ENCODE results near the gene OR5B21. TPM values are rescaled to one million over a fixed set of nuclear protein-coding genes. Genes with fewer than 3 reads are reported as not detected.
A peak's percentile ranks its signal among the peaks of the same experiment; 100 is the strongest.

OR5B21 gene
- total and polyA plus RNA-seq, 10 of the 15 experiments (the other 5 are each of a cell fraction or from before 2014, with no cell fraction given) = 0.22 to 0.41 (median 0.22) TPM; not detected in 7

- Histone ChIP-seq H3K27ac (ENCODE audit: control insufficient read depth, insufficient read depth) (no peak overlapping the region), H3K4me2 (ENCODE audit: control insufficient read depth, insufficient read depth) (peak overlapping the region; percentile 65; the same call in 1 of the 2 replicates), H3K27me3 (replicated peaks in 1 of 2; ENCODE audit: control insufficient read depth in 2 of 2, insufficient read depth in 2 of 2, low read length in 1 of 2) (no peaks in the 10 kb centered on the region), H3K79me2 (ENCODE audit: control insufficient read depth, insufficient read depth, low read length) (no peaks in the 10 kb centered on the region), H3K4me3 (no peak overlapping the region), H3K36me3 (ENCODE audit: control insufficient read depth in 2 of 2, insufficient read depth in 2 of 2, low read length in 1 of 2) (no peaks in the 10 kb centered on the region), H3K4me1 (ENCODE audit: control insufficient read depth, insufficient read depth, low read length) (peaks cover 6% of the 10 kb centered on the region; the same call in 1 of the 2 replicates), H3K9me3 (replicated peaks; ENCODE audit: control insufficient read depth, insufficient read depth, low read length) (no peaks in the 10 kb centered on the region), H4K20me1 (ENCODE audit: control insufficient read depth, insufficient read depth) (no peaks in the 10 kb centered on the region), H2AFZ (ENCODE audit: control insufficient read depth, low read depth, low read length) (no peak overlapping the region), H3K9ac (ENCODE audit: control insufficient read depth, insufficient read depth, low read length) (no peak overlapping the region)
- no peak for DNase-seq (ENCODE audit: low read depth, low spot score)
- WGBS (ENCODE audit: insufficient coverage, insufficient replicate concordance, low lambda C conversion rate, missing lambda C conversion rate) = 100% methylated on average over 4 of the region's 4 CpGs
- intact Hi-C loops (cut with micrococcal nuclease; ENCODE audit: unreplicated experiment) (loop anchor here (2.0 to 10.0 kb wide), 2 partner anchors 17 to 1163 kb away; no protein-coding TSS in a partner anchor), in situ Hi-C loops (cut with MboI) (loop anchor here (25.0 kb wide), 2 partner anchors 695 to 1170 kb away; partner anchors contain the start of genes P2RX3 and SSRP1)
- ChIA-PET POLR2A (interaction anchor here (0.8 kb wide), 1 partner anchor 8 kb away, joined by 3 read pairs; no protein-coding TSS in a partner anchor), SMC1A (ENCODE audit: uncharacterized antibody, unreplicated experiment) (interaction anchor here (1.5 to 8.8 kb wide), 3 partner anchors 11 to 70 kb away, joined by 4 to 98 read pairs (median 92); no protein-coding TSS in a partner anchor), CTCF (interaction anchor here (4.5 to 11.7 kb wide), 2 partner anchors 12 to 17 kb away, joined by 35 to 88 read pairs; no protein-coding TSS in a partner anchor), RAD21 (ENCODE audit: unreplicated experiment) (interaction anchor here (2.1 to 4.2 kb wide), 2 partner anchors 13 to 17 kb away, joined by 13 to 41 read pairs; no protein-coding TSS in a partner anchor)
- TF ChIP-seq BHLHE40 (IDR thresholded peaks at IDR 0.05; ENCODE audit: borderline replicate concordance in 1 of 2, low read depth in 2 of 2, low read length in 1 of 2) (no peak), NFXL1 (IDR thresholded peaks at IDR 0.05; ENCODE audit: borderline replicate concordance) (no peak), NBN (IDR thresholded peaks at IDR 0.05) (no peak), SP1 (IDR thresholded peaks at IDR 0.05; ENCODE audit: low read depth, low read length) (no peak), NR2C1 (IDR thresholded peaks at IDR 0.05) (no peak), HDAC6 (IDR thresholded peaks at IDR 0.05; ENCODE audit: unreplicated experiment) (no peak), BCL11A (IDR thresholded peaks at IDR 0.05; ENCODE audit: low read depth, low read length) (no peak), KLF5 (IDR thresholded peaks at IDR 0.05; ENCODE audit: partially characterized antibody) (no peak), NFIC (IDR thresholded peaks at IDR 0.05; ENCODE audit: low read depth, low read length) (no peak), IKZF1 (conservative IDR thresholded peaks at IDR 0.05) (peak; percentile 36; the same call in 1 of the 2 replicates), KDM1A (IDR thresholded peaks at IDR 0.05; ENCODE audit: borderline replicate concordance) (no peak), RELB (IDR thresholded peaks at IDR 0.05; ENCODE audit: low read depth) (no peak), SRF (IDR thresholded peaks at IDR 0.05; ENCODE audit: low read depth in 2 of 2, low read length in 2 of 2) (no peak), ZNF384 (IDR thresholded peaks at IDR 0.05; ENCODE audit: borderline replicate concordance, low read depth, low read length) (no peak), SMAD1 (IDR thresholded peaks at IDR 0.05; ENCODE audit: low read depth, partially characterized antibody) (no peak), SMARCA5 (IDR thresholded peaks at IDR 0.05) (0 out of 2 replicates have a peak, but pooled peaks have one; percentile 47), YBX1 (IDR thresholded peaks at IDR 0.05) (no peak), SMAD5 (IDR thresholded peaks at IDR 0.05; ENCODE audit: low read depth) (no peak), BMI1 (IDR thresholded peaks at IDR 0.05; ENCODE audit: borderline replicate concordance) (no peak), EP300 (IDR thresholded peaks at IDR 0.05; ENCODE audit: borderline replicate concordance in 1 of 2, control insufficient read depth in 1 of 2, low read depth in 2 of 2, low read length in 2 of 2) (0 out of 4 replicates have a peak, but pooled peaks of 1 of the 2 experiments have one; percentile 1)
- TF ChIP-seq, protein P1, sequence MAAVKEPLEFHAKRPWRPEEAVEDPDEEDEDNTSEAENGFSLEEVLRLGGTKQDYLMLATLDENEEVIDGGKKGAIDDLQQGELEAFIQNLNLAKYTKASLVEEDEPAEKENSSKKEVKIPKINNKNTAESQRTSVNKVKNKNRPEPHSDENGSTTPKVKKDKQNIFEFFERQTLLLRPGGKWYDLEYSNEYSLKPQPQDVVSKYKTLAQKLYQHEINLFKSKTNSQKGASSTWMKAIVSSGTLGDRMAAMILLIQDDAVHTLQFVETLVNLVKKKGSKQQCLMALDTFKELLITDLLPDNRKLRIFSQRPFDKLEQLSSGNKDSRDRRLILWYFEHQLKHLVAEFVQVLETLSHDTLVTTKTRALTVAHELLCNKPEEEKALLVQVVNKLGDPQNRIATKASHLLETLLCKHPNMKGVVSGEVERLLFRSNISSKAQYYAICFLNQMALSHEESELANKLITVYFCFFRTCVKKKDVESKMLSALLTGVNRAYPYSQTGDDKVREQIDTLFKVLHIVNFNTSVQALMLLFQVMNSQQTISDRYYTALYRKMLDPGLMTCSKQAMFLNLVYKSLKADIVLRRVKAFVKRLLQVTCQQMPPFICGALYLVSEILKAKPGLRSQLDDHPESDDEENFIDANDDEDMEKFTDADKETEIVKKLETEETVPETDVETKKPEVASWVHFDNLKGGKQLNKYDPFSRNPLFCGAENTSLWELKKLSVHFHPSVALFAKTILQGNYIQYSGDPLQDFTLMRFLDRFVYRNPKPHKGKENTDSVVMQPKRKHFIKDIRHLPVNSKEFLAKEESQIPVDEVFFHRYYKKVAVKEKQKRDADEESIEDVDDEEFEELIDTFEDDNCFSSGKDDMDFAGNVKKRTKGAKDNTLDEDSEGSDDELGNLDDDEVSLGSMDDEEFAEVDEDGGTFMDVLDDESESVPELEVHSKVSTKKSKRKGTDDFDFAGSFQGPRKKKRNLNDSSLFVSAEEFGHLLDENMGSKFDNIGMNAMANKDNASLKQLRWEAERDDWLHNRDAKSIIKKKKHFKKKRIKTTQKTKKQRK (IDR thresholded peaks at IDR 0.05; ENCODE audit: low read depth, low read length) = no peak
- no peak for FAIRE-seq
- BruUV-seq (replicated peaks) = no TSS peak
- peak; percentile 5; the same call in 1 of the 3 replicates for ATAC-seq
Observed at GRCh38 chr11:58507355-58507754, 550 bp downstream of the OR5B21 start.
